GM06990 (cell line): ENCODE data around the gene ABR.

Experiments
- DNase-seq: peaks from one replicate; pipeline ENCODE4 v3.0.0-alpha.2; 2011; ENCODE audit not compliant: insufficient read length; ENCODE audit errors: extremely low read depth
- H3K27me3 ChIP-seq: replicated peaks from 2 replicates; pipeline ENCODE4 v1.6.0; 2011; ENCODE audit warnings: low read length; ENCODE audit not compliant: control insufficient read depth, insufficient read depth
- H3K36me3 ChIP-seq: 2 replicates; pipeline ENCODE4 v1.5.1; 2011; ENCODE audit warnings: low read length; ENCODE audit not compliant: control insufficient read depth, insufficient read depth
- H3K4me3 ChIP-seq: replicated peaks from 2 replicates; pipeline ENCODE4 v1.5.1; 2011; ENCODE audit warnings: low read depth, mild to moderate bottlenecking, control low read depth, low read length
- CTCF ChIP-seq: IDR thresholded peaks from 2 replicates; pipeline ENCODE4 v1.5.1; 2011; ENCODE audit warnings: low read length, control low read depth, mild to moderate bottlenecking, inconsistent platforms; ENCODE audit not compliant: insufficient read depth, poor library complexity, severe bottlenecking

Gene ABR

DNA sequence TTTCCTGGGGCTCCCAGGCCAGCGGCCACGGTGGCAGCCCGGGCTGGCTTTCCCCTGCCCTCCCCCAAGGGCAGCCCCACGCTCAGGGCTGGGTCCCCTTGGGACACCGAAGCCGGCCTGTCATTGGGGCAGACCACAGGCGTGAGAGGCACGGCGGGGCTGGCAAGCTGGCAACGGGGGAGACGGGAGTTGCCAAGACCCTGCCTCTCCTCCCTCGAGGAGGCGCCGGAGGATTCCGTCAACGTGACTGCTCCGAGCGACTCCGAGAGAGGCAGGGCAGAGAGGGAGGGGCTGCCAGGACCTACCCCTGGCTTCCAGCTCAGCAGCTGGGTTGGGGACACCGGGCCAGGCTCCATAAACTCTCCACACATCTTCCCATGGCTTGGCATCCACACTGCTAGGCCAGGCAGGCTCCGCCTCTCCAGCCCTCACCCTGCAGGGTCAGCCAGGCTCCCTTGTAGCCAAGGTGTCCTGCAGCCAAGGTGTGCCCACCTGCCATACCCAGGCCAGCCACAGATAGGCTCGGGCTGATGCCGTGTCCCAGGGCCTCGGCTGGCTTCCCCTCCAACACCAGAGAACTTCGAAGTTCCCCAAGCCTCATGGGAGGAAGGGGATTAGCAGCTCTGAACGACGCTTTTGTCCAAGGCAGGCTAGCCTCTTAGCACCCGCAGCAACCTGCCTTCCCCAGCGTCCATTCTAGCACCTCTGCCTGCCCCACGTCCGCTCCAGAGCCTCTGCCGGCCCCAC is 157.3 kb downstream of the ABR start:
- no peak for TF ChIP-seq CTCF

GRCh38 chr17:1021147-1021546 is 158.6 kb downstream of the ABR start:
- H3K4me3 ChIP-seq, result no peak overlapping the region
- DNase-seq, result no peak
- TF ChIP-seq CTCF, result no peak
- H3K27me3 ChIP-seq, result no peaks in the 10 kb centered on the region
- peaks cover 3% of the 10 kb centered on the region; the same call in 1 of the 2 replicates for H3K36me3 ChIP-seq

More for the DNA sequence above, 157.3 kb downstream of the ABR start:
- DNase-seq, result no peak
- H3K27me3 ChIP-seq, result no peaks in the 10 kb centered on the region
- H3K36me3 ChIP-seq, result peaks cover 3% of the 10 kb centered on the region; the same call in 1 of the 2 replicates
- H3K4me3 ChIP-seq, result no peak overlapping the region

GRCh38 chr17:1019451-1019850 is 160.3 kb downstream of the ABR start:
- DNase-seq, result no peak
- Histone ChIP-seq H3K27me3 (no peaks in the 10 kb centered on the region), H3K36me3 (peaks cover 3% of the 10 kb centered on the region; the same call in 1 of the 2 replicates), H3K4me3 (no peak overlapping the region)
- TF ChIP-seq CTCF, result no peak

- peaks cover 3% of the 10 kb centered on the region; the same call in 1 of the 2 replicates for H3K36me3 ChIP-seq
- no peaks in the 10 kb centered on the region for H3K27me3 ChIP-seq
- DNase-seq, result no peak
- no peak for TF ChIP-seq CTCF
- H3K4me3 ChIP-seq, result no peak overlapping the region
Observed at GRCh38 chr17:1018547-1018946, 161.2 kb downstream of the ABR start.

- TF ChIP-seq CTCF, result no peak
- DNase-seq, result no peak
- H3K4me3 ChIP-seq, result no peak overlapping the region
- peaks cover 20% of the 10 kb centered on the region for H3K36me3 ChIP-seq
- H3K27me3 ChIP-seq, result no peaks in the 10 kb centered on the region
Observed at GRCh38 chr17:1013729-1014090, 166.1 kb downstream of the ABR start.
